ENCODE data around the gene SLCO3A1. TPM values are rescaled to one million over a fixed set of nuclear protein-coding genes. Genes with fewer than 3 reads are reported as not detected.

The SLCO3A1 gene
- total RNA-seq, 2 experiments from 2014 or later: 8.5 to 40.0 TPM

GRCh38 chr15:92079647-92080255, 226.2 kb downstream of the SLCO3A1 start:
- Histone ChIP-seq H3K9me2 (ENCODE audit: insufficient read depth, low read length) (no peaks in the 10 kb centered on the region), H3K9me3 (ENCODE audit: low read length) (no peaks in the 10 kb centered on the region), H3K79me2 (ENCODE audit: insufficient read depth, low read depth, low read length) (no peaks in the 10 kb centered on the region), H4K20me1 (ENCODE audit: insufficient read depth, low read length) (0 out of 2 replicates have a peak, but pooled peaks cover 5% of the 10 kb centered on the region), H3K36me3 (ENCODE audit: insufficient read depth, low read length) (no peaks in the 10 kb centered on the region), H3K4me3 (ENCODE audit: low read depth, low read length, poor library complexity, severe bottlenecking) (no peak overlapping the region), H3K27ac (ENCODE audit: low read depth, low read length, poor library complexity, severe bottlenecking) (no peak overlapping the region), H2AFZ (ENCODE audit: low read length) (no peak overlapping the region), H3K4me2 (ENCODE audit: low read length) (no peak overlapping the region), H3K4me1 (ENCODE audit: insufficient read depth, low read length, poor library complexity, severe bottlenecking) (peaks cover 23% of the 10 kb centered on the region)
- intact Hi-C loops (cut with micrococcal nuclease; ENCODE audit: unreplicated experiment): no loop called here
- TF ChIP-seq EZH2phosphoT487 (IDR thresholded peaks at IDR 0.05; ENCODE audit: borderline replicate concordance, low read depth, low read length): no peak
- TF ChIP-seq CTCF (conservative IDR thresholded peaks at IDR 0.05; ENCODE audit: low read length): no peak
- DNase-seq (ENCODE audit: low spot score): no peak
- BruUV-seq (replicated peaks): no TSS peak
- CTCF ChIA-PET (ENCODE audit: unreplicated experiment): no interaction called here
- POLR2A ChIA-PET: interaction anchor here (0.9 kb wide), 1 partner anchor 229 kb away, joined by 3 read pairs; no protein-coding TSS in a partner anchor

- no TSS peak for BruUV-seq (replicated peaks)
- CTCF ChIA-PET (ENCODE audit: unreplicated experiment): no interaction called here
- DNase-seq (ENCODE audit: low spot score): peak; percentile 59
- TF ChIP-seq CTCF (conservative IDR thresholded peaks at IDR 0.05; ENCODE audit: low read length): peak; percentile 95
- TF ChIP-seq EZH2phosphoT487 (IDR thresholded peaks at IDR 0.05; ENCODE audit: borderline replicate concordance, low read depth, low read length): no peak
- POLR2A ChIA-PET: no interaction called here
- H4K20me1 ChIP-seq (ENCODE audit: insufficient read depth, low read length): 0 out of 2 replicates have a peak, but pooled peaks cover 5% of the 10 kb centered on the region
- no peaks in the 10 kb centered on the region for H3K9me3 ChIP-seq (ENCODE audit: low read length)
- no peak overlapping the region for H3K4me3 ChIP-seq (ENCODE audit: low read depth, low read length, poor library complexity, severe bottlenecking)
- peaks cover under 1% of the 10 kb centered on the region for H3K4me1 ChIP-seq (ENCODE audit: insufficient read depth, low read length, poor library complexity, severe bottlenecking)
- no peaks in the 10 kb centered on the region for H3K9me2 ChIP-seq (ENCODE audit: insufficient read depth, low read length)
- no peak overlapping the region for H3K4me2 ChIP-seq (ENCODE audit: low read length)
- H3K79me2 ChIP-seq (ENCODE audit: insufficient read depth, low read depth, low read length): no peaks in the 10 kb centered on the region
- no peak overlapping the region for H2AFZ ChIP-seq (ENCODE audit: low read length)
- intact Hi-C loops (cut with micrococcal nuclease; ENCODE audit: unreplicated experiment): loop anchor here (2.0 kb wide), 1 partner anchor 779 kb away; no protein-coding TSS in a partner anchor
- H3K27ac ChIP-seq (ENCODE audit: low read depth, low read length, poor library complexity, severe bottlenecking): no peak overlapping the region
- H3K36me3 ChIP-seq (ENCODE audit: insufficient read depth, low read length): no peaks in the 10 kb centered on the region
Observed at GRCh38 chr15:92082006-92082843, 228.7 kb downstream of the SLCO3A1 start.
